Activated CD8-positive, alpha-beta memory T cell treated with anti-CD3 and anti-CD28 coated beads for 36 hours (primary cell): Measurements from ENCODE around the gene CST9. TPM values are rescaled to one million over a fixed set of nuclear protein-coding genes. Genes with fewer than 3 reads are reported as not detected.
"Not testable (repeated sequence)": the region's sequence is repeated elsewhere in the genome, so short reads cannot be mapped to it uniquely, and the experiment has no call there.

ENCODE experiments used
- CTCF ChIA-PET: fragments of 350-600 bp; sonication (Branson Sonifier 250); formaldehyde crosslinking; loops from one replicate; lab custom pipeline; 2021; ENCODE audit warnings: antibody characterized with exemption; lab: Charles Lee
- POLR2A ChIA-PET: fragments of 350-600 bp; sonication (Branson Sonifier 250); formaldehyde crosslinking; loops from one replicate; lab custom pipeline; 2021; ENCODE audit warnings: antibody characterized with exemption; lab: Charles Lee
- total RNA-seq, 2 experiments: library from RNA; stranded (reverse); gene quantifications; one replicate each; pipeline ENCODE4 v1.2.3, GENCODE V29; 2021

Gene CST9
- total RNA-seq, 2 experiments from 2014 or later, result not detected

- POLR2A ChIA-PET, result no interaction called here
- CTCF ChIA-PET, result no interaction called here
Observed at GRCh38 chr20:23638309-23638708, 32.6 kb upstream of the CST9 start.

- POLR2A ChIA-PET, result no interaction called here
- CTCF ChIA-PET, result no interaction called here
Observed at GRCh38 chr20:23637282-23638221, 31.8 kb upstream of the CST9 start, which contains the start of gene CST3. CST3 (minus strand) TSS chr20:23637955; CDS start chr20:23637862, 93 bp downstream.

GRCh38 chr20:23636908-23637281 is 31.2 kb upstream of the CST9 start:
- CTCF ChIA-PET, result no interaction called here

GRCh38 chr20:23636182-23636907 is 30.6 kb upstream of the CST9 start:
- POLR2A ChIA-PET, result no interaction called here
- CTCF ChIA-PET, result no interaction called here

More at GRCh38 chr20:23636908-23637281, 31.2 kb upstream of the CST9 start:
- POLR2A ChIA-PET, result no interaction called here

GRCh38 chr20:23635768-23636090 is 30.0 kb upstream of the CST9 start:
- CTCF ChIA-PET, POLR2A ChIA-PET: not testable (repeated sequence)

GRCh38 chr20:23634985-23635767 is 29.5 kb upstream of the CST9 start:
- ChIA-PET POLR2A (no interaction called here), CTCF (no interaction called here)

GRCh38 chr20:23634044-23634801 is 28.5 kb upstream of the CST9 start:
- ChIA-PET POLR2A (no interaction called here), CTCF (interaction anchor here (1.4 kb wide), 1 partner anchor 192 kb away, joined by 3 read pairs; no protein-coding TSS in a partner anchor)

- CTCF ChIA-PET, result interaction anchor here (1.4 kb wide), 1 partner anchor 191 kb away, joined by 3 read pairs; no protein-coding TSS in a partner anchor
- POLR2A ChIA-PET, result no interaction called here
Observed at GRCh38 chr20:23632711-23633573, 27.2 kb upstream of the CST9 start.

GRCh38 chr20:23631981-23632710 is 26.4 kb upstream of the CST9 start:
- CTCF ChIA-PET, result no interaction called here
- POLR2A ChIA-PET, result no interaction called here

GRCh38 chr20:23631226-23631822 is 25.6 kb upstream of the CST9 start:
- POLR2A ChIA-PET, result no interaction called here
- CTCF ChIA-PET, result no interaction called here

- ChIA-PET CTCF (no interaction called here), POLR2A (no interaction called here)
Observed at GRCh38 chr20:23630392-23630849, 24.7 kb upstream of the CST9 start.

- CTCF ChIA-PET, result no interaction called here
- POLR2A ChIA-PET, result no interaction called here
Observed at GRCh38 chr20:23629542-23630391, 24.1 kb upstream of the CST9 start.

- ChIA-PET POLR2A (no interaction called here), CTCF (no interaction called here)
Observed at GRCh38 chr20:23629017-23629541, 23.4 kb upstream of the CST9 start.

- ChIA-PET POLR2A (no interaction called here), CTCF (no interaction called here)
Observed at GRCh38 chr20:23628402-23629016, 22.8 kb upstream of the CST9 start.

GRCh38 chr20:23627501-23627900 is 21.8 kb upstream of the CST9 start:
- POLR2A ChIA-PET, result no interaction called here
- CTCF ChIA-PET, result no interaction called here
